Peyer's patch (tissue), 4 donors: ENCODE measurements around the gene USP6NL.

Experiments used
- POLR2A ChIP-seq, 2 donors: fragments of 450-650 bp; IDR thresholded peaks; one replicate each; pipeline ENCODE4 v1.5.1; 2017; ENCODE audit warnings: antibody characterized with exemption in 2 of 2, mild to moderate bottlenecking in 2 of 2, moderate library complexity in 2 of 2
- TF ChIP-seq, protein P1 (sequence below), 6 experiments: fragments of 450-650 bp in 4 of 6; fragments of 200-600 bp in 2 of 6; sonication (generic) in 1 of 6; IDR thresholded peaks; one replicate each; pipeline ENCODE4 v1.5.1; 2017 to 2019; ENCODE audit warnings: antibody characterized with exemption in 6 of 6, mild to moderate bottlenecking in 3 of 6, moderate library complexity in 1 of 6

- TF ChIP-seq, protein P1, sequence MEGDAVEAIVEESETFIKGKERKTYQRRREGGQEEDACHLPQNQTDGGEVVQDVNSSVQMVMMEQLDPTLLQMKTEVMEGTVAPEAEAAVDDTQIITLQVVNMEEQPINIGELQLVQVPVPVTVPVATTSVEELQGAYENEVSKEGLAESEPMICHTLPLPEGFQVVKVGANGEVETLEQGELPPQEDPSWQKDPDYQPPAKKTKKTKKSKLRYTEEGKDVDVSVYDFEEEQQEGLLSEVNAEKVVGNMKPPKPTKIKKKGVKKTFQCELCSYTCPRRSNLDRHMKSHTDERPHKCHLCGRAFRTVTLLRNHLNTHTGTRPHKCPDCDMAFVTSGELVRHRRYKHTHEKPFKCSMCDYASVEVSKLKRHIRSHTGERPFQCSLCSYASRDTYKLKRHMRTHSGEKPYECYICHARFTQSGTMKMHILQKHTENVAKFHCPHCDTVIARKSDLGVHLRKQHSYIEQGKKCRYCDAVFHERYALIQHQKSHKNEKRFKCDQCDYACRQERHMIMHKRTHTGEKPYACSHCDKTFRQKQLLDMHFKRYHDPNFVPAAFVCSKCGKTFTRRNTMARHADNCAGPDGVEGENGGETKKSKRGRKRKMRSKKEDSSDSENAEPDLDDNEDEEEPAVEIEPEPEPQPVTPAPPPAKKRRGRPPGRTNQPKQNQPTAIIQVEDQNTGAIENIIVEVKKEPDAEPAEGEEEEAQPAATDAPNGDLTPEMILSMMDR (IDR thresholded peaks at IDR 0.05), result no peak
- no peak for TF ChIP-seq POLR2A (IDR thresholded peaks at IDR 0.05)
Measured at GRCh38 chr10:11527068-11527467, 84.4 kb downstream of the USP6NL start.
